GM10266 (cell line): ENCODE measurements around the gene RFX2.

Experiments
- DNase-seq: peaks from one replicate; pipeline ENCODE4 v3.0.0; 2012; ENCODE audit errors: extremely low spot score
- TF ChIP-seq, protein P1 (sequence below): IDR thresholded peaks from 2 replicates; pipeline ENCODE4 v1.5.1; 2012; ENCODE audit warnings: mild to moderate bottlenecking, low read depth; ENCODE audit not compliant: control insufficient read depth, insufficient read depth; ENCODE audit errors: missing control alignments

Gene RFX2

DNA sequence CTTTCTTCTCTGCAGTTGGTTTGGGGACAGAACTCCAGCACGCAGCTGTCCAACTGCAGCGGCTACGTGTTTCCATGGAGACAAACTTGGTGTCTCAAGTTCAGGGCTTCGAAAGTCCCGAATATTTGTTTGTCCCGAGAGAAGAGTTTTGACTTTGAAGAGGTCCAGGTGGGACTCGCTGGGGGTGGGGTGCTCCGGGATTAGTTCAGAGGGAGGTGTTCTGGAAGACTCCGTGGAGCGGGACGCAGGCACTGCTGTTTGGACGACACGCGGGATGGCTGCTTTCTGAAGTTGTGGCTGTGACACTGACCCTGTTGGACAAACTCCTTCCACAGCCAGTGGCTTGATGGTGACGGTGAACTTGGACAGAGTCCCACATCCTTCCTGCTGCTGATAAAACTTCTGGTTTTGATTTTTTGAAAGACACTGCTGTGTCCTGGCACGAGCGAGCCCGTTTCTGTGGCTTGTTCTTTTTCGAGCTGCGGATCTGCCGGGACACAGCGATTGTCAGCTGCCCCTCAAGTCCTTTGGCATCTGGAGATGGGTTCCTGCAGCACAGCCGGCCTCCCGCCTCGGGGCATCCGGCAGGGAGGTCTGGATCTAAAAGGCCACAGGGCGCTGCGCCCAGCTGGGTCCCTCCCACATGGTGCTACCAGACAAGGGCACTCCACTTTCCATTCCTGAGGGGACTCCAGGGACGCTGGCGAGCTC, 116.5 kb downstream of the RFX2 start:
- TF ChIP-seq, protein P1, sequence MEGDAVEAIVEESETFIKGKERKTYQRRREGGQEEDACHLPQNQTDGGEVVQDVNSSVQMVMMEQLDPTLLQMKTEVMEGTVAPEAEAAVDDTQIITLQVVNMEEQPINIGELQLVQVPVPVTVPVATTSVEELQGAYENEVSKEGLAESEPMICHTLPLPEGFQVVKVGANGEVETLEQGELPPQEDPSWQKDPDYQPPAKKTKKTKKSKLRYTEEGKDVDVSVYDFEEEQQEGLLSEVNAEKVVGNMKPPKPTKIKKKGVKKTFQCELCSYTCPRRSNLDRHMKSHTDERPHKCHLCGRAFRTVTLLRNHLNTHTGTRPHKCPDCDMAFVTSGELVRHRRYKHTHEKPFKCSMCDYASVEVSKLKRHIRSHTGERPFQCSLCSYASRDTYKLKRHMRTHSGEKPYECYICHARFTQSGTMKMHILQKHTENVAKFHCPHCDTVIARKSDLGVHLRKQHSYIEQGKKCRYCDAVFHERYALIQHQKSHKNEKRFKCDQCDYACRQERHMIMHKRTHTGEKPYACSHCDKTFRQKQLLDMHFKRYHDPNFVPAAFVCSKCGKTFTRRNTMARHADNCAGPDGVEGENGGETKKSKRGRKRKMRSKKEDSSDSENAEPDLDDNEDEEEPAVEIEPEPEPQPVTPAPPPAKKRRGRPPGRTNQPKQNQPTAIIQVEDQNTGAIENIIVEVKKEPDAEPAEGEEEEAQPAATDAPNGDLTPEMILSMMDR: no peak
- no peak for DNase-seq

GRCh38 chr19:5993201-5993600, 117.1 kb downstream of the RFX2 start:
- no peak for DNase-seq
- TF ChIP-seq, protein P1: no peak

DNA sequence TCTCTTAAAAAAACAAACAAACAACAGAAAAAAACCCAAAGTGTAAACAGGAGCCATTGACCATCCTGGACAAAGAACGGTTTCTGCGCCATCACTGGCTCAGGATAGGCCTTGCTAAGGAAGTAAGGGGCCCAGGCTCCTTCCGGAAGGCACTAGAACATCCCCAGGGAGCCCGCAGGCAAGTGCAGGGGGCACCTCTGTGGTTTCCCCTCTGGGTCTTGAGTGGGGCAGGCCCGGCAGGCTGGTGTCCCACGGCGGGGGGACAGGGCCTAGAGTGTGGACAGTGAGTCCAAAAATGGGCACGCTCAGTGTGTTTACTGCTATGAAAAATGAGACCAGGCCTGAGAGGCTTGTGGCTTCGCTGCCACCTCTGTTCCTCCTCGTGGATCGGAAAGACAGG, 117.5 kb downstream of the RFX2 start:
- TF ChIP-seq, protein P1: no peak

DNA sequence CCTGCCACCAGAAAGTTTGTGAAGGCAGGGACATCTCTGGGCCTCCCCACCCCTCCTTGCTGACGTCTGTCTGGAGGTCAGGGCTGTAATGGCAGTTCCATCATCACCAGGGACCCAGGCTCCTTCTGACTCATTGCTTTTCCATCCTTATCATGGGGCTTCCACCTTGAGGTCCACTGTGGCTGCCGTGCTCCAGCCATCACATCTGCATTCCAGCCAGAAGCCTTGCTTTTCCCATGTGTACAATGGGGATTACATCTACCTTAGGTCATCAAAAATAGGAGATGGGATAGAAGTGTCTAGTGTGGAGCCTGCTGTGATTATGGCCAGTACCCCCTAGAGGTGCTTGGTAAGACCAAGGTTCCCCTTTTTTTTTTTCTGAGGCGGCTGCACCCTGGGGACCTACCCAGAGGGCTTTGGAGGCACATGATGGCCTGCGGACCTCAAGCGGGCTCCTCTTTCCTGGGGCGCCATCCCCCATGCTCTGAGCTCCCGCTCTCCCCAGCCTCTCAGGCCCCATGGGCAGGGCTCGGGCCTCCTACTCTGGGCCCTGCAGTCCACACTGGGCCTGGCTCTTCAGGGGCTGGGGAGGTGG, 119.0 kb downstream of the RFX2 start:
- TF ChIP-seq, protein P1: no peak
- DNase-seq: no peak

More for the DNA sequence above, 117.5 kb downstream of the RFX2 start:
- no peak for DNase-seq

GRCh38 chr19:5990289-5990797, 120.0 kb downstream of the RFX2 start:
- no peak for DNase-seq
- TF ChIP-seq, protein P1: no peak

DNA sequence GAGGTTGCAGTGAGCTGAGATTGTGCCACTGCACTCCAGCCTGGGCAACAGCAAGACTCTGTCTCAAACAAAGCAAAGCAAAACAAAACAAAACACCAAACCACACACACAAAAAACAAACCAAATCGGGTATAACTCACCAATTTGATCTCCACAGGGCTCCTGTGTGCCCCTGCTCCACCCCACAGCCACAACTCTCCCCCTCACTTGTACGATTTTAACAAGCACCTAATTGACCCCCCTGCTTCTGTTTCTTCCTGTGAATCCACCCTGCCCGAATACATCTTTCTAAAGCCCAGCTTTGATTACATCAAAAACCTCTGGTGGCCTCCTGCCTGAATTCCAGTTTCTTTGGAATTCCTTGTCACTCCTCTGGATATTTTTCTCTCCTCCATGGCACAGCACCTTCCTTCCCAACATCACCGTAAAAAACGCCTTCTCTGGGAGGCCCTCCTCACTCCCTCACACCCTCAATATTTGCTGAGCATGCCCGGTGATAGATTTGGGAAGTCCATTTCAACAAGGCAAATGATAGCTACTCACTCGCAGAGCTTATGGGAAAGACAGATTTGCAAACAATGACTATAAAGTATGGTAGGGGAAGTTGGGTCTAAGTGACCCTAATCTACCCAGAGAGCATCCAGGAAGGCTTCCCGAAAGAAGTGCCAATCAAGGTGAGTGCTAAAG, 120.8 kb downstream of the RFX2 start:
- TF ChIP-seq, protein P1: no peak
- no peak for DNase-seq
